ENCODE results near the gene RIPK1. TPM values are rescaled to one million over a fixed set of nuclear protein-coding genes. Genes with fewer than 3 reads are reported as not detected.

The RIPK1 gene
- total and polyA plus RNA-seq, 9 of the 15 experiments (the other 6 are each of a cell fraction or from before 2014, with no cell fraction given) = 3.8 to 24.9 (median 17.7) TPM

GRCh38 chr6:3162565-3163247 is 94.4 kb downstream of the RIPK1 start (continued):
- TF ChIP-seq FOXJ2 (tag; IDR thresholded peaks at IDR 0.05) (no peak), RNF219 (CRISPR knock-in tag; IDR thresholded peaks at IDR 0.05) (0 out of 2 replicates have a peak, but pooled peaks have one; percentile 48), CCNT2 (IDR thresholded peaks at IDR 0.05; ENCODE audit: borderline replicate concordance, extremely low read depth, insufficient read length, low read depth, low read length) (peak; percentile 76), RBM22 (IDR thresholded peaks at IDR 0.05; ENCODE audit: low read depth, low read length, poor library complexity, severe bottlenecking) (peak; percentile 72), LCOR (CRISPR knock-in tag; IDR thresholded peaks at IDR 0.05) (peak; percentile 49; the same call in 1 of the 2 replicates), ZNF277 (CRISPR knock-in tag; IDR thresholded peaks at IDR 0.05; ENCODE audit: borderline replicate concordance) (no peak), ESRRB (CRISPR knock-in tag; IDR thresholded peaks at IDR 0.05; ENCODE audit: borderline replicate concordance) (no peak), ZNF398 (CRISPR knock-in tag; IDR thresholded peaks at IDR 0.05) (no peak), ZNF668 (CRISPR knock-in tag; IDR thresholded peaks at IDR 0.05) (peak; percentile 71; the same call in 1 of the 2 replicates), TRIM24 (IDR thresholded peaks at IDR 0.05) (no peak), TEAD1 (CRISPR knock-in tag; IDR thresholded peaks at IDR 0.05) (0 out of 4 replicates have a peak, but pooled peaks of 1 of the 2 experiments have one; percentile 42), RCOR1 (IDR thresholded peaks at IDR 0.05; ENCODE audit: borderline replicate concordance in 1 of 2, low read depth in 2 of 2, low read length in 2 of 2) (no peak), ZNF140 (CRISPR knock-in tag; IDR thresholded peaks at IDR 0.05) (no peak), ZNF699 (CRISPR knock-in tag; IDR thresholded peaks at IDR 0.05; ENCODE audit: insufficient replicate concordance) (no peak), ZBTB12 (CRISPR knock-in tag; IDR thresholded peaks at IDR 0.05) (peak; percentile 22; the same call in 1 of the 2 replicates), SIN3A (IDR thresholded peaks at IDR 0.05; ENCODE audit: borderline replicate concordance in 2 of 2, control insufficient read depth in 1 of 2, low read depth in 2 of 2, low read length in 2 of 2) (0 out of 4 replicates have a peak, but pooled peaks of 1 of the 2 experiments have one; percentile 6), PREB (CRISPR knock-in tag; IDR thresholded peaks at IDR 0.05) (no peak), MCM5 (IDR thresholded peaks at IDR 0.05; ENCODE audit: low read depth) (no peak), ZSCAN29 (IDR thresholded peaks at IDR 0.05) (no peak)
